GM19455 (cell line): ENCODE measurements around the gene MBD5.

Source experiments
- ATAC-seq: cut with Tn5 transposase; IDR thresholded peaks from one replicate; pipeline ENCODE4 v1.9.1; 2021; ENCODE audit not compliant: unreplicated experiment

MBD5 gene

DNA sequence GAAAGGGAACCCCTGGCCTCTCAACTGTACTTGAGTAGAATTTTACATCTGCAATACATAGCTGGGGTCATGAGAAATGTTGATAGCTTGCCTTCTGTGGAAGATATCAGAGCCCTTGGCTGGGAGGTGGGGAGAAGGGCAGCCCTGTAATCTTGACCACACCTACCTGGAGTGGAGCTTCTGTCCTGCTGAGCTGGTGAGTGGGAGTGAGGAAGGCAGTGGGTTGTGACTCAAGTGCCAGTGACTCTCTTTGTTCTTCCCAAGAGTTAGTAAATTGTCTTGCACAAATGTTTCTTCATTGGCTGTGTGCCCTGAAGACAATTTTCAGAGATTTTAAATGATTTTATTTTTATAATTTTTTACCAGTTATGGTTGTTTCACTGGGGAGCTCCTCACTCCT lies 277.3 kb downstream of the MBD5 start:
- ATAC-seq, result no peak

DNA sequence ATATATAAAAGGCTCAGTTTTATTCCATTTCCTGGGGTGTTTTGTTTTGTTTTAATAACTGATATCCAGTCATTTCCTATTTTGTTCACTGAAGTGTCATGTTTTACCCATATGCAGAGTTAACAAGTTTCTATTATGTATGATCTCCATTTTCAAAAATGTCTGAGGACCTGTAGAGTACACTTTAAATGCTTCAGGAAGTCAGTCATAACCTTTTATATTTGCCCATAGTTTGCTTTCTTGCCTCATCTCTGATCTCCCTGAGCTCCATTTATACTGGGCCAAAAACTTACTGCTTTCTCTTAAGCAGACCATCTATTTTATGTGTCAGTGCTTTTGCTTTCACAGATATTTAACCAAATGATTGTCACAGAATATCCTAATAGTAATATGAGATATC lies 278.7 kb downstream of the MBD5 start:
- ATAC-seq, result no peak

- ATAC-seq, result no peak
These were observed 279.7 kb downstream of the MBD5 start for GRCh38 chr2:148300544-148300943.

GRCh38 chr2:148301362-148301761 lies 280.5 kb downstream of the MBD5 start:
- no peak for ATAC-seq

GRCh38 chr2:148302526-148302925 lies 281.6 kb downstream of the MBD5 start:
- ATAC-seq, result no peak

- ATAC-seq, result no peak
These were observed 282.3 kb downstream of the MBD5 start for GRCh38 chr2:148303161-148303560.

DNA sequence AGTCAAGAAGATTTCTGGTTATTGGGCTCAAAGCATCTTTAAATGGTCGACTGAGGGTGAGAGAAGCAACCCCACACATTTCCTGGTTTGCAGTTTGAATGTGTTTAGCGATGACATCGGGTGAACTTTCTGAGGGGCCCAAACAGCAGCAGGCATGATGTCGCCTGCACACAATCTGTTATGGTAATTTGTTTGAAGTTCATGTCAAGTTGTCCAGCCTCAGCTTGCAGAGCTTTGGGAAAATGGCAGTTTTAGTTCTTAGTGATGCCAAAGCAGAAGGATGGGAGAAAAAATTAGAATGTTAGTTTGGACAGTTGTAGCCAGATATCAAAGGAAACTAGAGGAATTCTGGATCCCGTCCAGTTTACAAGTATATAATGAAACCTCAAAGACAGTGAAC lies 284.6 kb downstream of the MBD5 start:
- ATAC-seq, result no peak

DNA sequence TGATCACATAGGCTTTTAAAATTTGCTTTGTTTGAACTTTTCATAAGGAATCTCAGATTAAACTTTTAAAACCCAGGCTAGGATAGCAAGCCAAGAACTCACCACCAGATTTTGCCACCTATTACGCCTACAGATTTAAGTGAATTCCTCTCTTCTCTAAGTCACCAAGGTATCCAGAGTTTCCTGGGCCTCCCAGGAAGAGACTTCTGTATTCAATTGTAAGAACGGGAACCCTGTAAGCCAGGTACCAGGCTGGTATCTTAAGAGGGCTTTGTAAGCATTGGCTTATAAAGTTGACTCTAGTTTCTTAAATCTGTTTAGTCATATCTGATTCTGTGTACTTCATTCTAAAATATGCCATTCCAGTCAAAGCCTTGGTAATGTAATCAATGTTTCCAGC lies 285.1 kb downstream of the MBD5 start:
- ATAC-seq, result no peak

- ATAC-seq, result no peak
These were observed 296.7 kb downstream of the MBD5 start for GRCh38 chr2:148317598-148317997.

DNA sequence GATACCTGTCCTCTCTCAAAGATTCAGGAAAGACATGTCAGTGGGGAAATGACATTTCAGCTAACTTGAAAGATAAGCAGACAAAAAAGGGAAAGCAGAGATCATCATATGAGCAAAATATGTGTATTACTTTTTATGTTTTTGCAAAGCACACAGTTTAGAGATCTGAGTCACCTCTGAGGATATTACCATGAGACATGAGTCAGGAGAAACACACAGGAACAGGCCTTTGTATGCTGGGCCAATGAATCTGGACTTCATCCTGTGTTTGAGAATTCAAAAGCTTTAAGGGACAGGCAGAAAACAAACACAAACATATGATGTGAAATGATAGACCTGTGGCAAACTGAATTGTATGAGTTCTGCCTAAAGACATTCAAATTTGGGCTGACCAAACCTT lies 317.6 kb downstream of the MBD5 start:
- ATAC-seq, result no peak

- ATAC-seq, result no peak
These were observed 321.2 kb downstream of the MBD5 start for GRCh38 chr2:148342086-148342485.

GRCh38 chr2:148350199-148350598 lies 329.3 kb downstream of the MBD5 start:
- ATAC-seq, result no peak

- no peak for ATAC-seq
These were observed 330.7 kb downstream of the MBD5 start for GRCh38 chr2:148351437-148352143.

DNA sequence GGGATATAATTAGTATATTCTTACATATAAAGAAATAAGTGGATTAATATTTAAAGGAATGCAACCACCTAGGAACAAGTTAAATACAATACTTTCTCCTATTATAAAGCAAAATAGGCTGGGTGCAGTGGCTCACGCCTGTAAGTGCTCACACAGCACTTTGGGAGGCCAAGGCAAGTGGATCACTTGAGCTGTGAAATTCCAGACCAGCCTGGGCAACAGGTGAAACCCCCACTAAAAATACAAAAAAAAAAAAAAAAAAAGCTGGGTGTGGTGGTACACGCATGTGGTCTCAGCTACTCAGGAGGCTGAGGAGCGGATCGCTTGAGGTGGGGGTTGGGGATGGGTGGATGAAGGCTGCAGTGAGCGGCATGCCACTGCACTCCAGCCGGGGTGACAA lies 337.5 kb downstream of the MBD5 start:
- no peak for ATAC-seq

DNA sequence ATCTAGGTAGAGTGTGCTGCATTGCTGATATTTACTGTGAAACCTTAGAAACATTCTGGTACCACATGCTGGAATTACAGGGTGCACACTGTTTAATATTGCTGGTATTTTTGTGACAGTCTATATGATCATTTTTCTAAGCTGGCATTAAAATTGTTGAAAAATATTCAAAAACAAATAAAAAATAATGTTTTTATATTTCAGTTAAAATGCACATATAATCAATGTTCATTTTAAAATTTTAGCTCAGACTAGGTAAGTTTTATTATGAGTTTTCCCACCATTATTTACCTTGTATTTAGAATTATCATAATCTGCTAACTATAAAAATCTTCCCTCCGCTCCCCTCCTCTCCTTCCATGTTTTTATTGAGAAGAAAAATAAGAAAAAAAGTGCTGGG lies 339.8 kb downstream of the MBD5 start:
- ATAC-seq, result no peak

GRCh38 chr2:148362144-148362796 lies 341.4 kb downstream of the MBD5 start:
- ATAC-seq, result no peak

DNA sequence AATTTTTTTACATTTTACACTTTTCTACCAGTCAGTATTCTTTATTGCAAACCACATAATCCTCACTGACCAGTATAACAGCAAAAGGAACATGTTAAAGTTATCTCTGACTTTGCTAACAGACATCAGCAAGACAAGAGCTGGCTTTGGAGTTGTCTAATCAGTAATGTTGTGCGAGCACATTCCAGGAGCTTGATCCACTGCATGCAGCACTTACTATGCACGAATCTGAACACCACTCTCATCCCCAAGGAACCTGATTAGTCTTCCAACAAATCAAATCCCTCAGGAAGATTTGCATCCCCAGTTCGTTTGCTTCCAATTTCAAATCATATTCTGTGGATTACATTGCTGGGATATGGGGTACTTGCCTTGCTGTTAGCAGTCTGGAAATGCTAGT lies 354.3 kb downstream of the MBD5 start:
- ATAC-seq, result no peak

GRCh38 chr2:148391324-148391723 lies 370.4 kb downstream of the MBD5 start:
- ATAC-seq, result no peak

DNA sequence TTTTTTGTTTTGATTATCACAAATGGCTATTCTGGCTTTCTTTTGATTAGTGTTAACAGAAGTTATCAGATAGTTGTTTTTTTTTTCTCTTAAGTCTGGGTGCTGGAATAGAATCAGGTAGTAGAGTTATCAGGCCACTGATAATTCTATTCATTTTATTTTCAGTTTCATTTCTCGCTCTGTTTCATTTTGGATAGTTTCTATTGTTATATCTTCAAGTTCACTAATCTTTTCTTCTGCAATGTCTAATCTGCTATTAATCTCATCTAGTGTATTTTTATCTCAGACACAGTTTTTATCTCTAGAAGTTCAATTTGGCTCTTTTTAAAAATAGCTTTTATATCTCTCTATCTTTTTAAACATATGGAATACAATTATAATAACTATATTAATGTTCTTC lies 381.9 kb downstream of the MBD5 start:
- no peak for ATAC-seq

- no peak for ATAC-seq
These were observed 390.0 kb downstream of the MBD5 start for GRCh38 chr2:148410899-148411298.

DNA sequence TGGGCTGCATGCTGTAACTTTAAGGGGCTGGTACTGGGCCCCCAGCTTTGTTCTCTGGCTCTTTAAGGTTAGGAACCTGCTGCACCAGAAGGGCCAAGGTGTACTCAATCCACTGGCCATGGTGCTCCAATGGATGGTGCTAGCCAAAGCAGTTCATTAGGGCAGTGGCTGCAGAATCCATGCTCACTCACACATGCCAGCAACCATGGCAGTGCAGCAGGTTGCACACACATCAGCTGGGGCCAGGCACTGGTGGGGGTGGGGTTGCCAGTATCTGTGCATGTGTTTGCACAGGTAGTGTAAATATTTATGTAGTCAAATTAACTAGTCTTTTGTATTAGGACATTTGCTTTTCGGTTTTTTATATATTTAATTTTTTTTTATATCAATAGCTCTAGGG lies 395.4 kb downstream of the MBD5 start:
- no peak for ATAC-seq

DNA sequence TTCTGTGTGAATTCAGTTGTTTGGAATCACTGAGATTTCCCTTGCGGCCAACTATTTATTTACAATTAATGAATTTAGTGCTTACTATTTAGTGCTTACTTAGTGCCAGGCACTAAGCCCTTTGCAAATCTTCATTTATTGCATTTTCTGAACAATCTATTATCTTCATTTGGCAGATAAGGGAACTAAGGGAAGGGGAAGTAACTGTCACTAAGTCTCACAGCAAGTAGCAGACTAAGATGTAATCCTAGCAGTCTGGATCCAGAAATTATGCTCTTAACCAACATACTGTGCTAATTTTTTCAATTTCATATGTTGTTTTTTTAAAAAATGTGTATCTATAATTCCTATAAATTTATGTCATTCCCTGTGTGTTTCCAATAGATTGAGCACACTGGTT lies 409.2 kb downstream of the MBD5 start:
- ATAC-seq, result no peak

- no peak for ATAC-seq
These were observed 427.0 kb downstream of the MBD5 start for GRCh38 chr2:148447877-148448276.
